HUDEP-2 (cell line): ENCODE data around the gene CDC14A.
"Not testable (repeated sequence)": the region's sequence is repeated elsewhere in the genome, so short reads cannot be mapped to it uniquely, and the experiment has no call there.

Source experiments
- DNase-seq, 76 experiments: peaks; one replicate each; lab custom pipeline; 2025; ENCODE audit not compliant: unreplicated experiment in 76 of 76; lab: John Stamatoyannopoulos, UW

Gene CDC14A, protein sequence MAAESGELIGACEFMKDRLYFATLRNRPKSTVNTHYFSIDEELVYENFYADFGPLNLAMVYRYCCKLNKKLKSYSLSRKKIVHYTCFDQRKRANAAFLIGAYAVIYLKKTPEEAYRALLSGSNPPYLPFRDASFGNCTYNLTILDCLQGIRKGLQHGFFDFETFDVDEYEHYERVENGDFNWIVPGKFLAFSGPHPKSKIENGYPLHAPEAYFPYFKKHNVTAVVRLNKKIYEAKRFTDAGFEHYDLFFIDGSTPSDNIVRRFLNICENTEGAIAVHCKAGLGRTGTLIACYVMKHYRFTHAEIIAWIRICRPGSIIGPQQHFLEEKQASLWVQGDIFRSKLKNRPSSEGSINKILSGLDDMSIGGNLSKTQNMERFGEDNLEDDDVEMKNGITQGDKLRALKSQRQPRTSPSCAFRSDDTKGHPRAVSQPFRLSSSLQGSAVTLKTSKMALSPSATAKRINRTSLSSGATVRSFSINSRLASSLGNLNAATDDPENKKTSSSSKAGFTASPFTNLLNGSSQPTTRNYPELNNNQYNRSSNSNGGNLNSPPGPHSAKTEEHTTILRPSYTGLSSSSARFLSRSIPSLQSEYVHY

GRCh38 chr1:100352267-100353070, at the start of gene CDC14A:
TSS of gene CDC14A (plus strand) at chr1:100352506. CDS start at chr1:100352955, 449 bp downstream.
- DNase-seq: peak in 75 of 76 experiments; percentile 30 to 96 (median 90)

DNA sequence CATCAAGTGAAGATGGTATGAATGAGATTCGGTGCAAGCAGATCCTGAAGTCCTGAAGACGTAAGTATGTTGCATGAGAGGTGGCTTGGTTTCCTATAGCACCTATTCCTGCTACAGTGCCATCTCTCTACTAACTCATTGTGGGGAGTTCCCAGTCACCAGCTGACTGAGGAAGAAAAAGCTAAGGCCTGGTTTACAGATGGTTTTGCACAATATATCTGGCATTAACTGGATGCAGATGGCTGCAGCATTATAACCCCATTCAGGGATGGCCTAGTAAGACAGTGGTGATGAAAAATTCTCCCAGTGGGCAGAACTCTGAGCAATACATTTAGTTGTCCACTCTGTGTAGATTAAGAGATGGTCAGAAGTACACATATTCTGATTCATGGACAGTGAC, 49.6 kb upstream of the CDC14A start:
- DNase-seq: no peak

DNA sequence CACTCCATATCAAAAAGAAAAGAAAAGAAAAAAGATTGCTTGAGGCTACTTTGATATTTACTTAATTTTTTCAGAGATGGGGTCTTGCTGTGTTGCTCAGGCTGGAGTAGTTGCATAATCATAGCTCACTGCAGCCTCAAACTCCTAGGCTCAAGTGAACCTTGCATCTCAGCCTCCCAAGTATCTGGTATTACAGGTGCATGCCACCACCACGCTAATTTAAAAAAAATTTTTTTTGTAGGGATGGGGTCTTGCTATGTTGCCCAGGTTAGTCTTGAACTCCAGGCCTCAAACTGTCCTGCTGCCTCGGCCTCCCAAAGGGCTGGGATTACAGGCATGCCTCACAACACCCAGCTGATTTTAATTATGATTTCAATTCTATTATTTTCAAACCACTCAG, 48.1 kb upstream of the CDC14A start:
- DNase-seq: no peak

DNA sequence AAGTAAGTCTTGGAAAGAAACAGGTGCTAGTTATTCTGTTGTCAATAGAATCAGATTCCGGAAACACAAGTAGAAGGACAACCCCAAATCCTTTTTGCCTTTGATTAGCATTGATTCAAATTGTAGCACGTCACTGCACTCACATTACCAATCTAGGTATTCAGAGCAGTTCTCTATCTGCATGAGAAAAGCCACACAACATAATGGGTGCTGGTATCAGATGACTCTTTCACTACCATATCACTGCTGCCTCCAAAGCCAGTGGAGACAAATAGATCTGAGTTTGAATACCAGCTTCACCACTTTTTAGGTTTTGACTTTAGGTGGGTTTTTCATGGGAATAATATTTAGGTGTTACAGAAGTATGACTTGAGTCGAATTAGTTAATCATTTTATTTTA, 47.4 kb upstream of the CDC14A start:
- DNase-seq: no peak

DNA sequence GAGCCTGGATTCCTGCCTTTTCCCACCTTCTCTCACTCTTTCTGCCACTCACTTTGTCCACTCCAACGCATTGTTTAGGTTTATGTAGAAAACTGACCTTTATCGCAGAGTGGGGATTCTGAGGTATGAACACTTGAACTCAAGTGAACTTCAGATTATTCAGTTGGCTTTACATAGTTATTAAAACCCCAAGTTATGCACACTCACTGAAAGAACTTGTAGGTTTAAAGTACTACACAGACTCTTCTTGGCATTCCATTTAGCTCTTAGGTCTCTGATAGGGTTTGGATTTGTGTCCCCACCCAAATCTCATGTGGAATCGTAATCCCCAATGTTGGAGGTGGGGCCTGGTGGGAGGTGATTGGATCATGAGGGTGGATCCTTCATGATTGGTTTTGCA, 46.4 kb upstream of the CDC14A start:
- no peak for DNase-seq

DNA sequence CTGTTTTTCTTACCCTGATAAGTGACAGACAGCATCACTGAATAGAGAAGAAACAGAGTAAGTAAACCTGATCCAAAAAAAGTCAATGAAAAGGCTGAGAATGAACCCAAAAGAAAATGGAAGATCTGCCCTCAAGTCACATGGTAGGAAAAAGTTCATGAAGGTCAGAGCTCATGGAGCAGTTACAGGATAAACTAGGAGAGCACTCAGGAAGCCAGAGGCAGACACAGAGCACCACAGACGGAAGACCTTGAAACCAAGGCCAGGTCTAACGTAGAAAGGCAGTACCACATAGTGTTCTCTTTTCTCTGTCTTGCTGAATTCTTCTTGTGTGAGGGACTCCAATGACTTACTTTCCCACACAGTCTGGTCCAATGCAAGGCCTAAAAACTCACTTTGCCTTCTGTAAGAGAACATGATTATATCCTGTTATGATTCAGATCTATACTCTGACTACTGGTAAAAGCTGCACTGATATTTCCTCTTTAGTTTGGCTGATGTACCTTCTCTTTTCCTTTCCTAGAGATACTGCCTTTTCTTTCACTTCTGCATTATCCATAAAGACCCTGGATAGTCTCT, 45.5 kb upstream of the CDC14A start:
- DNase-seq: no peak

GRCh38 chr1:100308777-100309176, 43.5 kb upstream of the CDC14A start:
- DNase-seq: no peak

DNA sequence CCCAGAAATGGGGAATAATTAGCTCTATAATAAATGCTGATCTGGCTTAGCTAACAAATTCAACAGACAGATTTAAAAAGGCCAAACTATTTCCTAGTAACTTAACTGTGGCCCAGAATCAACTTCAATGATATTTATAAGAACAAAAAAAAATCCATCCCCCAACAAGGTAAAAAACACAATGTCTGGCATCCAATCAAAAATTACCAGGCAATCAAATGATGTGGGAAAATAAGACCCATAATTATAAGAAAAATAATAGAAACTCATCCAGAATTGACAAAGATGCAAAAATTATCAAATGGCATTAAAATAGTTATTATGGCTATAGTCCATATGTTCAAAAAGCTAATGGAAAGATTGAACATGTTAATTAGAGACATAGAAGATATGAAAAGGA, 42.4 kb upstream of the CDC14A start:
- DNase-seq: no peak

- no peak for DNase-seq
These were observed 38.9 kb upstream of the CDC14A start for GRCh38 chr1:100313382-100313781.

DNA sequence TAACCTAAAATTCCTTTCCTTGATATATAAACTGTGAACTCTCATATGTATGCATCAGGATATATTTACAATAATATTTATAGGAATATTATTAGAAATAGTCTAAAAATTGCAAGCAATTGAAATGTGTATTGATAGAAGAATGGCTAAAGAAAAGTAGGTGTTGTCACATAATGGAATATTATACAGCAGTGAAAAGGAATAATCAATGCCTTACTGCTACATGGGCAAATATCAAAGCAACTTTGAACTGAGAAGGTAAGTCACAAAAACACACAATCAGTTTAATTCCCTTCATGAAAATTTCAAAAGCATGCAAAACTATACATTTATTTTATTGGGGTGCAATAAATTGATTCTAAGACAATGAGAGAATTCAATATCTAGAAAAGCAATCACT, 35.7 kb upstream of the CDC14A start:
- no peak for DNase-seq

DNA sequence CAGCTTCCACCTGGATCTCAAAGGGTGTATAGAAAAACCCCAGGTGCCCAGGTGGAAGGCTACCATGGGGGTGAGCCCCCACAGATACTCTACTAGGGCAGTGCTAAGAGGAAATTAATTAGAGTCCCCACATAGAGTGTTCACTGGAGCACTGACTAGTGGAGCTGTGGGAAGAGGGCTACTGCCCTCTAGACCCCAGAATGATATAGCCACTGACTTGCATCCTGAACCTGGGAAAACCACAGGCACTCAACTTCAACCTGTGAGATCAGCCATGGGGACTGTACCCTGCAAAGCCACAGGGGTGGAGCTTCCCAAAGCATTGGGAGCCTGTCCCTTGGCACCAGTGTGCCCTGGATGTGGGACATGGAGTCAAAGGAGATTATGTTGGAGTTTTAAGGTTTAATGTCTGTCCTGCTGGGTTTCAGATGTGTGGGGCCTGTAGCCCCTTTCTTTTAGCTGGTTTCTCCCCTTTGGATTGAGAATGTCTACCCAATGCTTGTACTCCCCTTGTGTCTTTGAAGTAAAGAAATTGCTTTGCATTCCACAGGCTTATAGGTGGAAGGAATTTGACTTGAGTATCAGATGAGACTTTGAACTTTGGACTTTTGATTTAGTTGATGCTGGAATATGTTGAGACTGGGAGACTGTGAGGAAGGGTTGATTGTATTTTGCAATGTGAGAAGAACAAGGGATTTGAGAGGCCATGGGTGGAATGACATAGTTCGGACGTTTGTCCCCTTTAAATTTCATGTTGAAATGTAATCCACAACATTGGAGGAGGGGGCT, 31.8 kb upstream of the CDC14A start:
- no peak for DNase-seq

GRCh38 chr1:100321100-100321493, 31.2 kb upstream of the CDC14A start:
- no peak for DNase-seq

GRCh38 chr1:100321506-100321905, 30.8 kb upstream of the CDC14A start:
- no peak for DNase-seq

GRCh38 chr1:100322436-100323211, 29.7 kb upstream of the CDC14A start:
- no peak for DNase-seq

DNA sequence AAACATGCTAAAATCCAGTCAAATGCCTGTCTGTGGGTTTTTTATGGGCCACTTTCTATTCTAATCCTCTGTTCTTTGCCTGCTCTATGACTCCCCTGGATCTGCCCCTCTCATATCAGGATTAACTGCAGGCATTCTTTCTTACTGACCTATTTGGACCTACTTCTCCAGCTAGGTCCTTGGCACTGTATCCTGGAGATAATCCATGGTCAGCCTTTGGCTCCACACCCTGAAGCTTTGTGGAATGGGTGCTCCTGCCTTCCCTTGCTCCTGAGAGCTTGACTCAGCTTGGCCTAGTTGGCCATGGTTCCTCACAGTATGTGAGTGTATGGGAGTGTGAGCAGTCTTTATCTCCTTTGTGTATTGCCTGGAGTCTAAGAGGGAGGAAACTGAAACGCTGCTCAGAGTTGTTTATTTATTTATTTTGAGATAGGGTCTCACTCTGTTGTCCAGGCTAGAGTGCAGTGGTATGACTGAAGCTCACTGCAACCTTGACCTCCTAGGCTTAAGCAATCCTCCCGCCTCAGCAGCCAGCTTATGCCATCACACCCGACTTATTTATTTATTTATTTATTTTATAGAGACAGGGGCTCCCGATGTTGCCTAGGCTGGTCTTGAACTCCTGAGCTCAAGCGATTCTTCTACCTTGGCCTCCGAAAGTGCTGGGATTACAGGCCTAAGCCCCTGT, 28.7 kb upstream of the CDC14A start:
- DNase-seq: no peak

DNA sequence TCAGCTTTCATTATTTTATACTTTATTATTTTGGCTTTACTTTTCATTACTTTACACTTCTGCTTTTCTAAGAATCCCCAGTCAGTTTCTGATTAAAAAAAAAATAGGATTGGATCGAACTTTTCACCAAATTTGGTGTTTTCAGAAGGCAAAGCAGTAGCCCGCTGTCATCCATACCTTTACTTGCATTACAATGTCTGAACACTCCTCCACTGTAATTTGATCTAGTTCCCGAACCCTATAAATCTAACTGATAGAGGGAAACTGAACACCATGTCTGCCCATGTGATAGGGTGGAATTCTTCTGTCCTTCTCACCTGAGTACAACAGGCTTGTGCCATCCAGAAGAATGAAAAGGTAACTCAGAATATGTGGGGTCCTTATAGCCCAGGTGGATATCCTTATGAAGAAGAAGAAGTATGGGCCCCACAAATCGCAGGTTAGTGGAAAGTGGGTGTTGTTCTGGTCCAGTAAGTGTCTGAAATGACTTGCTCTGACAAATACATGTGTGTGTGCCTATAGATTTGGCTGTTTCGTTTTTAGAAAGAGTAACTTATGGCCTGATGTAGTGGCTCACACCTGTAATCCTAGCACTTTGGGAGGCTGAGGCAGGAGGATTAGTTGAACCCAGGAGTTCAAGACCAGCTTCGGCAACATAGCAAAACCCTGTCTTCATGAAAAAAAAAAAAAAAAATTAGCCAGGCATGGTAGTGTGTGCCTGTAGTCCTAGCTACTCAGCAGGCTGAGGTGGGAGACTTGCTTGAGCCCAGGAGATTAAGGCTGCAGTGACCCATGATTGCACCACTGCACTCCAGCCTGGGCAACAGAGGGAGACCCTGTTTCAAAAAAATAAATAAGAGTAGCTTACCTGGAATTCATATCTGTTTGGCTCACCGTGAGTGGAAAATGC, 26.6 kb upstream of the CDC14A start:
- DNase-seq: no peak

- DNase-seq: not testable (repeated sequence)
These were observed 26.0 kb upstream of the CDC14A start for GRCh38 chr1:100326325-100326670.

- peak in 1 of 76 experiments; percentile 5 for DNase-seq
These were observed 24.2 kb upstream of the CDC14A start for GRCh38 chr1:100328133-100328532.
